ENCODE results near the gene SMIM5. TPM values are rescaled to one million over a fixed set of nuclear protein-coding genes. Genes with fewer than 3 reads are reported as not detected.

Gene SMIM5
- total RNA-seq, 2 experiments from 2014 or later, result 0.06 TPM; not detected in 1

GRCh38 chr17:75645889-75646637, 12.8 kb downstream of the SMIM5 start:
- Histone ChIP-seq H3K27ac (ENCODE audit: low read depth, low read length, poor library complexity, severe bottlenecking) (no peak overlapping the region), H3K9me2 (ENCODE audit: insufficient read depth, low read length) (no peaks in the 10 kb centered on the region), H3K9me3 (ENCODE audit: low read length) (no peaks in the 10 kb centered on the region), H3K79me2 (ENCODE audit: insufficient read depth, low read depth, low read length) (no peaks in the 10 kb centered on the region), H4K20me1 (ENCODE audit: insufficient read depth, low read length) (no peaks in the 10 kb centered on the region), H3K4me3 (ENCODE audit: low read depth, low read length, poor library complexity, severe bottlenecking) (no peak overlapping the region), H3K36me3 (ENCODE audit: insufficient read depth, low read length) (peaks cover 66% of the 10 kb centered on the region), H3K4me2 (ENCODE audit: low read length) (no peak overlapping the region), H2AFZ (ENCODE audit: low read length) (no peak overlapping the region), H3K4me1 (ENCODE audit: insufficient read depth, low read length, poor library complexity, severe bottlenecking) (peaks cover 4% of the 10 kb centered on the region)
- POLR2A ChIA-PET, result interaction anchor here (0.6 to 1.2 kb wide), 2 partner anchors 102 to 108 kb away, joined by 3 read pairs; no protein-coding TSS in a partner anchor
- intact Hi-C loops (cut with micrococcal nuclease; ENCODE audit: unreplicated experiment), result no loop called here
- no TSS peak for BruUV-seq (replicated peaks)
- no peak for DNase-seq (ENCODE audit: low spot score)
- no peak for TF ChIP-seq CTCF (conservative IDR thresholded peaks at IDR 0.05; ENCODE audit: low read length)
- TF ChIP-seq EZH2phosphoT487 (IDR thresholded peaks at IDR 0.05; ENCODE audit: borderline replicate concordance, low read depth, low read length), result no peak
- CTCF ChIA-PET (ENCODE audit: unreplicated experiment), result interaction anchor here (0.7 to 0.9 kb wide), 2 partner anchors 8 to 21 kb away, joined by 3 to 5 read pairs; no protein-coding TSS in a partner anchor

- DNase-seq (ENCODE audit: low spot score), result no peak
- CTCF ChIA-PET (ENCODE audit: unreplicated experiment), result no interaction called here
- Histone ChIP-seq H2AFZ (ENCODE audit: low read length) (no peak overlapping the region), H3K4me1 (ENCODE audit: insufficient read depth, low read length, poor library complexity, severe bottlenecking) (peaks cover 4% of the 10 kb centered on the region), H3K4me2 (ENCODE audit: low read length) (no peak overlapping the region), H3K4me3 (ENCODE audit: low read depth, low read length, poor library complexity, severe bottlenecking) (no peak overlapping the region), H3K27ac (ENCODE audit: low read depth, low read length, poor library complexity, severe bottlenecking) (no peak overlapping the region), H4K20me1 (ENCODE audit: insufficient read depth, low read length) (no peaks in the 10 kb centered on the region), H3K9me3 (ENCODE audit: low read length) (no peaks in the 10 kb centered on the region), H3K9me2 (ENCODE audit: insufficient read depth, low read length) (no peaks in the 10 kb centered on the region), H3K79me2 (ENCODE audit: insufficient read depth, low read depth, low read length) (no peaks in the 10 kb centered on the region), H3K36me3 (ENCODE audit: insufficient read depth, low read length) (peaks cover 65% of the 10 kb centered on the region)
- intact Hi-C loops (cut with micrococcal nuclease; ENCODE audit: unreplicated experiment), result no loop called here
- POLR2A ChIA-PET, result no interaction called here
- TF ChIP-seq CTCF (conservative IDR thresholded peaks at IDR 0.05; ENCODE audit: low read length), result no peak
- TF ChIP-seq EZH2phosphoT487 (IDR thresholded peaks at IDR 0.05; ENCODE audit: borderline replicate concordance, low read depth, low read length), result no peak
- BruUV-seq (replicated peaks), result no TSS peak
Measured at GRCh38 chr17:75646638-75646992, 13.4 kb downstream of the SMIM5 start.

GRCh38 chr17:75647061-75647460, 13.8 kb downstream of the SMIM5 start:
- peaks cover 65% of the 10 kb centered on the region for H3K36me3 ChIP-seq (ENCODE audit: insufficient read depth, low read length)
- ChIA-PET CTCF (ENCODE audit: unreplicated experiment) (no interaction called here), POLR2A (interaction anchor here (1.0 kb wide), 1 partner anchor 13 kb away, joined by 3 read pairs; no protein-coding TSS in a partner anchor)
- no peak overlapping the region for H3K27ac ChIP-seq (ENCODE audit: low read depth, low read length, poor library complexity, severe bottlenecking)
- H2AFZ ChIP-seq (ENCODE audit: low read length), result no peak overlapping the region
- no TSS peak for BruUV-seq (replicated peaks)
- H3K9me2 ChIP-seq (ENCODE audit: insufficient read depth, low read length), result no peaks in the 10 kb centered on the region
- intact Hi-C loops (cut with micrococcal nuclease; ENCODE audit: unreplicated experiment), result no loop called here
- no peaks in the 10 kb centered on the region for H3K9me3 ChIP-seq (ENCODE audit: low read length)
- no peaks in the 10 kb centered on the region for H4K20me1 ChIP-seq (ENCODE audit: insufficient read depth, low read length)
- H3K79me2 ChIP-seq (ENCODE audit: insufficient read depth, low read depth, low read length), result no peaks in the 10 kb centered on the region
- H3K4me3 ChIP-seq (ENCODE audit: low read depth, low read length, poor library complexity, severe bottlenecking), result no peak overlapping the region
- no peak for TF ChIP-seq CTCF (conservative IDR thresholded peaks at IDR 0.05; ENCODE audit: low read length)
- TF ChIP-seq EZH2phosphoT487 (IDR thresholded peaks at IDR 0.05; ENCODE audit: borderline replicate concordance, low read depth, low read length), result no peak
- peaks cover 4% of the 10 kb centered on the region for H3K4me1 ChIP-seq (ENCODE audit: insufficient read depth, low read length, poor library complexity, severe bottlenecking)
- no peak overlapping the region for H3K4me2 ChIP-seq (ENCODE audit: low read length)
- no peak for DNase-seq (ENCODE audit: low spot score)

All from OCI-LY7 (cell line).